Measurements from ENCODE around the gene PLEKHG4. TPM values are rescaled to one million over a fixed set of nuclear protein-coding genes. Genes with fewer than 3 reads are reported as not detected.

Gene PLEKHG4
- total and polyA plus RNA-seq, 10 of the 15 experiments (the other 5 are each of a cell fraction or from before 2014, with no cell fraction given): 0.14 to 2.6 (median 0.99) TPM

DNA sequence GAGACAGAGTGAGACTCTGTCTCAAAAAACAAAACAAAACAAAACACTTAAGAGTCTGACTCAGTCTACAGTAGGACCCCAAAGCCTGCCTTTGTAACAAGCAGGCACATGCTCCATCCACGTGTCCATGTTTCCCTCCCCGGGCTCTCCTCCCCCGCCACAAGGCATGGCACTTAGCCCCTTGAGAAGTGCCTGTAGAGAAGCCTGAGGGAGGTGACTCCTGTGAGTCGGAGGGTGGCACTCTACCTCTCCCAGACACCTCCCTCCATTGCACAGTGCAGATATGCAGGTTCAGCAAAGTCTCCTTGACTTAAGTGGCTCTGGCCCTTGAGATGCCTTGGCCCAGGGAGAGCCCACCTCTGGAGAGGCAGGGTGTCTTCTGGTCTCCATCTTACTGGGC is 38.8 kb upstream of the PLEKHG4 start (continued):
- no peak for TF ChIP-seq FOS (IDR thresholded peaks at IDR 0.05; ENCODE audit: borderline replicate concordance, extremely low read depth, insufficient read length)
- no peak for TF ChIP-seq NR2C2 (IDR thresholded peaks at IDR 0.05; ENCODE audit: borderline replicate concordance, control insufficient read depth, insufficient read length, low read depth)
- no peak for TF ChIP-seq GATAD2B (conservative IDR thresholded peaks at IDR 0.05; ENCODE audit: low read depth)
- TF ChIP-seq RUNX3 (IDR thresholded peaks at IDR 0.05; ENCODE audit: low read length): no peak
- TF ChIP-seq PML (IDR thresholded peaks at IDR 0.05; ENCODE audit: low read length): no peak
- TF ChIP-seq NKRF (conservative IDR thresholded peaks at IDR 0.05): no peak
- no peak for TF ChIP-seq SMARCA5 (IDR thresholded peaks at IDR 0.05)

DNA sequence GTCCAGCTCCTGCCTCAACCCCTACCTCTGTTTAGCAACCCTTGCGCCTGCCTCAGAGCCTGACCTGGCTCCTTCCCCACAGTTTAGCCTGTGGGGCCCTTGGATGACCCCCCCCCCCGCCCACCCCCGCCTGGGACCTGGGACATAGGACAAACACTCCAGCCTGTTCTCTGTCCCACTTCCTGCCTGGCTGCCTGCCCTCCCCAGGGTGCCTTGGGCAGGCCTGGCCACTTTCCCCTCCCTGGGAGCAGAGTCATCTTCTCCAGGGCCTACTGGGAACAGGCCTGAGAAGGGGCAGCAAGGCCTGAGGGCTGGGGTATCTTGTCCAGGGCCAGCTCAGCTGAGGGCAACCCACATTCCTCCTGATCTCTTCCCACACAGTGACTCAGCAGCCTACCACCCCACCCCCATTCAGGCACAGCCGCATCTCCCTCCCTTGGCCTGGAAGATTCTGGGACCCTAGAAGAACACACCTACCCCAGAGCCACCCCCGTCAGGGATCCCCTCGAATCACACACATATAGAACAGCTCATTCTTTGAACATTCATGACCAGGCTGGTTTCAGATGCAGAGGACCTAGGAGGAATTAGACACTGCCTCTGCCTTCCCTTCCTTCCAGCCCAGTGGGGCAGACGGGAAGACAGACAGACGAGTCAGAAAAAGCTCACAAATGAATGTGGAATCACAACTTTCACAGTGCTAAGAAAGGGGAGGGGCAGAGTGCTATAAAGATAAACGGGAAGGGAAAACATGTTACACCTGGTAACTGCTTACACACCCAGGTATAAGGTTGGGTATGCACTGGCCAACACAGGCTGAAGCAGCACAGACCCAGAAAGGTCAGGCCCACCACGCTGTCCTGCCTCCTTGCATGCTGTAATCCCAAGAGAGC is 38.1 kb upstream of the PLEKHG4 start:
- Histone ChIP-seq H3K4me2 (ENCODE audit: control insufficient read depth, insufficient read depth) (no peak overlapping the region), H3K27ac (ENCODE audit: control insufficient read depth, insufficient read depth) (0 out of 2 replicates have a peak overlapping the region, but pooled peaks have one; percentile 13), H3K9ac (ENCODE audit: control insufficient read depth, insufficient read depth, low read length) (no peak overlapping the region), H3K79me2 (ENCODE audit: control insufficient read depth, insufficient read depth, low read length) (peaks cover 39% of the 10 kb centered on the region), H2AFZ (ENCODE audit: control insufficient read depth, low read depth, low read length) (no peak overlapping the region), H3K27me3 (replicated peaks in 1 of 2; ENCODE audit: control insufficient read depth in 2 of 2, insufficient read depth in 2 of 2, low read length in 1 of 2) (no peaks in the 10 kb centered on the region), H3K36me3 (ENCODE audit: control insufficient read depth in 2 of 2, insufficient read depth in 2 of 2, low read length in 1 of 2) (peaks cover 12 to 19% of the 10 kb centered on the region in 2 experiments; a peak in 3 of 4 replicates), H3K9me3 (replicated peaks; ENCODE audit: control insufficient read depth, insufficient read depth, low read length) (no peaks in the 10 kb centered on the region), H3K4me3 (no peak overlapping the region), H3K4me1 (ENCODE audit: control insufficient read depth, insufficient read depth, low read length) (peaks cover 31% of the 10 kb centered on the region), H4K20me1 (ENCODE audit: control insufficient read depth, insufficient read depth) (no peaks in the 10 kb centered on the region)
- ATAC-seq (no peak), FAIRE-seq (no peak), DNase-seq (ENCODE audit: low read depth, low spot score) (no peak)
- in situ Hi-C loops (cut with MboI): no loop called here
- WGBS (ENCODE audit: insufficient coverage, insufficient replicate concordance, low lambda C conversion rate, missing lambda C conversion rate): 66% methylated on average over 8 of the region's 10 CpGs
- SMC1A ChIA-PET (ENCODE audit: uncharacterized antibody, unreplicated experiment): no interaction called here
- no TSS peak for BruUV-seq (replicated peaks)
- RAD21 ChIA-PET (ENCODE audit: unreplicated experiment): interaction anchor here (4.6 kb wide), 1 partner anchor 14 kb away, joined by 35 read pairs; the partner anchor contains the start of gene TMEM208
- CTCF ChIA-PET: interaction anchor here (0.9 kb wide), 1 partner anchor 15 kb away, joined by 3 read pairs; no protein-coding TSS in a partner anchor
- intact Hi-C loops (cut with micrococcal nuclease; ENCODE audit: unreplicated experiment): no loop called here
- POLR2A ChIA-PET: interaction anchor here (8.0 kb wide), 1 partner anchor 15 kb away, joined by 100 read pairs; the partner anchor contains the start of gene TMEM208
- TF ChIP-seq FOXM1 (IDR thresholded peaks at IDR 0.05; ENCODE audit: low read depth, low read length) (no peak), MLLT1 (IDR thresholded peaks at IDR 0.05) (no peak), MEF2B (IDR thresholded peaks at IDR 0.05; ENCODE audit: partially characterized antibody, poor library complexity, severe bottlenecking) (no peak), YBX1 (IDR thresholded peaks at IDR 0.05) (no peak), USF1 (IDR thresholded peaks at IDR 0.05; ENCODE audit: borderline replicate concordance, extremely low read length, insufficient read depth, low read depth, low read length) (no peak), BRCA1 (IDR thresholded peaks at IDR 0.05; ENCODE audit: low read depth, low read length) (no peak), POLR2AphosphoS5 (IDR thresholded peaks at IDR 0.05; ENCODE audit: low read length) (no peak), RBBP5 (conservative IDR thresholded peaks at IDR 0.05) (no peak), POLR2A (IDR thresholded peaks at IDR 0.05; ENCODE audit: low read depth, low read length) (no peak), RAD21 (IDR thresholded peaks at IDR 0.05; ENCODE audit: insufficient read depth, low read depth, low read length) (no peak), CBX3 (IDR thresholded peaks at IDR 0.05; ENCODE audit: borderline replicate concordance, low read depth) (no peak), NFYB (IDR thresholded peaks at IDR 0.05; ENCODE audit: insufficient read depth, low read depth, low read length) (no peak)
